GM19467 (cell line): ENCODE data around the gene MFSD1.
A peak's percentile ranks its signal among the peaks of the same experiment; 100 is the strongest.

ENCODE experiments used
- ATAC-seq: cut with Tn5 transposase; IDR thresholded peaks from one replicate; pipeline ENCODE4 v1.9.1; 2021; ENCODE audit warnings: mild to moderate bottlenecking, moderate library complexity; ENCODE audit not compliant: unreplicated experiment

Gene MFSD1

GRCh38 chr3:158809642-158810041, 7.8 kb downstream of the MFSD1 start:
- ATAC-seq: no peak

GRCh38 chr3:158810823-158811724, 9.2 kb downstream of the MFSD1 start:
- no peak for ATAC-seq

- no peak for ATAC-seq
Observed at GRCh38 chr3:158819282-158819681, 17.4 kb downstream of the MFSD1 start.

GRCh38 chr3:158820521-158820920, 18.7 kb downstream of the MFSD1 start:
- no peak for ATAC-seq

GRCh38 chr3:158821847-158822246, 20.0 kb downstream of the MFSD1 start:
- ATAC-seq: no peak

GRCh38 chr3:158823426-158823825, 21.6 kb downstream of the MFSD1 start:
- no peak for ATAC-seq

GRCh38 chr3:158827773-158828172, 25.9 kb downstream of the MFSD1 start:
- ATAC-seq: no peak

- no peak for ATAC-seq
Observed at GRCh38 chr3:158830391-158830790, 28.5 kb downstream of the MFSD1 start.

- no peak for ATAC-seq
Observed at GRCh38 chr3:158831861-158832260, 30.0 kb downstream of the MFSD1 start.

- ATAC-seq: no peak
Observed at GRCh38 chr3:158835631-158836030, 33.8 kb downstream of the MFSD1 start.

- ATAC-seq: no peak
Observed at GRCh38 chr3:158836312-158836711, 34.5 kb downstream of the MFSD1 start.

GRCh38 chr3:158837240-158837639, 35.4 kb downstream of the MFSD1 start:
- ATAC-seq: no peak

- ATAC-seq: no peak
Observed at GRCh38 chr3:158839966-158840365, 38.1 kb downstream of the MFSD1 start.

- no peak for ATAC-seq
Observed at GRCh38 chr3:158841387-158841786, 39.5 kb downstream of the MFSD1 start.

- no peak for ATAC-seq
Observed at GRCh38 chr3:158842976-158843375, 41.1 kb downstream of the MFSD1 start.

- no peak for ATAC-seq
Observed at GRCh38 chr3:158845765-158846350, 44.0 kb downstream of the MFSD1 start.

- ATAC-seq: peak; percentile 80
Observed at GRCh38 chr3:158846803-158847451, 45.1 kb downstream of the MFSD1 start.

- ATAC-seq: peak; percentile 28
Observed at GRCh38 chr3:158847452-158847821, 45.6 kb downstream of the MFSD1 start.

- no peak for ATAC-seq
Observed at GRCh38 chr3:158847885-158848284, 46.0 kb downstream of the MFSD1 start.

GRCh38 chr3:158849757-158850156, 47.9 kb downstream of the MFSD1 start:
- ATAC-seq: no peak

- ATAC-seq: no peak
Observed at GRCh38 chr3:158859362-158859761, 57.5 kb downstream of the MFSD1 start.

- ATAC-seq: no peak
Observed at GRCh38 chr3:158863247-158863646, 61.4 kb downstream of the MFSD1 start.
